SK-N-SH (cell line): Measurements from ENCODE around the gene MCAM. TPM values are rescaled to one million over a fixed set of nuclear protein-coding genes. Genes with fewer than 3 reads are reported as not detected.

Source experiments
- CTCF ChIA-PET: fragments of 300-600, 350-600 bp; formaldehyde crosslinking; extraction: SDS; loops from one replicate; lab custom pipeline; 2021; lab: Yijun Ruan, JAX
- POLR2A ChIA-PET: fragments of 350-600 bp; sonication (Branson Sonifier 250); formaldehyde crosslinking; extraction: SDS; loops from one replicate; lab custom pipeline; 2020; ENCODE audit warnings: antibody characterized with exemption, inconsistent platforms; lab: Yijun Ruan, JAX
- DNase-seq: peaks from one replicate; pipeline ENCODE4 v3.0.0; 2012
- H2AFZ ChIP-seq: fragments of 200-600 bp; sonication (generic); 2 replicates; pipeline ENCODE4 v1.8.1; 2016; ENCODE audit warnings: antibody characterized with exemption, mild to moderate bottlenecking, low read depth
- H3F3A ChIP-seq: fragments of 200-600 bp; sonication (generic); replicated peaks from 2 replicates; pipeline ENCODE3; 2016; ENCODE audit warnings: antibody characterized with exemption, mild to moderate bottlenecking; ENCODE audit not compliant: insufficient read depth
- H3K27ac ChIP-seq, 2 experiments: fragments of 200-500 bp in 1 of 2; fragments of 200-600 bp in 1 of 2; sonication (Bioruptor generic) in 1 of 2; sonication (generic), shearing (Covaris generic) in 1 of 2; 2 replicates each; pipeline versions ENCODE4 v1.5.1 to v1.6.1; 2014 to 2016; ENCODE audit warnings: low read depth in 2 of 2, inconsistent platforms in 1 of 2, low read length in 1 of 2, mild to moderate bottlenecking in 1 of 2, mixed read lengths in 1 of 2
- H3K27me3 ChIP-seq: fragments of 200-600 bp; sonication (generic), shearing (Covaris generic); 2 replicates; pipeline ENCODE4 v1.6.1; 2016; ENCODE audit warnings: mixed run types; ENCODE audit not compliant: insufficient read depth
- H3K36me3 ChIP-seq, 2 experiments: fragments of 200-500 bp in 1 of 2; fragments of 200-600 bp in 1 of 2; sonication (Bioruptor generic) in 1 of 2; sonication (generic) in 1 of 2; replicated peaks in 1 of 2; 2 replicates each; pipeline versions ENCODE3 to v1.5.1; 2014 to 2016; ENCODE audit warnings: low read length in 1 of 2, mild to moderate bottlenecking in 1 of 2; ENCODE audit not compliant: insufficient read depth in 2 of 2, control insufficient read depth in 1 of 2
- H3K4me1 ChIP-seq, 2 experiments: fragments of 200-500 bp in 1 of 2; fragments of 200-600 bp in 1 of 2; sonication (Bioruptor generic) in 1 of 2; sonication (generic), shearing (Covaris generic) in 1 of 2; 2 replicates each; pipeline versions ENCODE4 v1.5.1 to v1.6.1; 2014 to 2016; ENCODE audit warnings: low read depth in 1 of 2, low read length in 1 of 2, mixed run types in 1 of 2; ENCODE audit not compliant: insufficient read depth in 2 of 2, control insufficient read depth in 1 of 2
- H3K4me2 ChIP-seq: fragments of 200-600 bp; sonication (generic), shearing (Covaris generic); 2 replicates; pipeline ENCODE4 v1.6.1; 2017; ENCODE audit warnings: mixed run types
- H3K4me3 ChIP-seq, 2 experiments: fragments of 200-500 bp in 1 of 2; fragments of 200-600 bp in 1 of 2; sonication (Bioruptor generic) in 1 of 2; sonication (generic), shearing (Covaris generic) in 1 of 2; 2 replicates each; pipeline versions ENCODE4 v1.5.1 to v1.8.1; 2014 to 2016; ENCODE audit warnings: low read depth in 2 of 2, inconsistent platforms in 1 of 2, low read length in 1 of 2, mild to moderate bottlenecking in 1 of 2, mixed read lengths in 1 of 2, moderate library complexity in 1 of 2
- H3K79me2 ChIP-seq: fragments of 200-600 bp; sonication (generic); 2 replicates; pipeline ENCODE4 v1.8.1; 2017; ENCODE audit warnings: mild to moderate bottlenecking; ENCODE audit not compliant: insufficient read depth
- H3K9ac ChIP-seq: fragments of 200-600 bp; sonication (generic); 2 replicates; pipeline ENCODE4 v1.6.1; 2017; ENCODE audit warnings: mixed run types
- H3K9me2 ChIP-seq: fragments of 200-600 bp; sonication (generic); 2 replicates; pipeline ENCODE4 v1.6.1; 2017; ENCODE audit warnings: mixed run types
- H3K9me3 ChIP-seq: fragments of 200-600 bp; sonication (generic); 2 replicates; pipeline ENCODE4 v1.6.1; 2017; ENCODE audit warnings: mixed run types, mild to moderate bottlenecking, moderate library complexity
- H4K20me1 ChIP-seq: fragments of 200-600 bp; sonication (generic); 2 replicates; pipeline ENCODE4 v1.6.1; 2017; ENCODE audit warnings: mild to moderate bottlenecking, mixed run types; ENCODE audit not compliant: insufficient read depth
- CHD2 ChIP-seq: fragments of 150-350 bp; IDR thresholded peaks from 2 replicates; pipeline ENCODE4 v1.6.1; 2018; ENCODE audit warnings: low read length; ENCODE audit not compliant: partially characterized antibody
- ELF1 ChIP-seq: IDR thresholded peaks from 2 replicates; pipeline ENCODE4 v1.4.0; 2012
- EZH2phosphoT487 ChIP-seq: fragments of 200-600 bp; sonication (generic); IDR thresholded peaks from 2 replicates; pipeline ENCODE4 v1.6.1; 2017; ENCODE audit warnings: low read depth, mixed run types, mild to moderate bottlenecking, antibody characterized with exemption, moderate library complexity, borderline replicate concordance
- FOSL2 ChIP-seq: IDR thresholded peaks from 2 replicates; pipeline ENCODE4 v1.4.0; 2012; ENCODE audit warnings: low read depth, mild to moderate bottlenecking, moderate library complexity, borderline replicate concordance
- FOXJ3 ChIP-seq: sonication (generic); formaldehyde crosslinking; IDR thresholded peaks from 2 replicates; pipeline ENCODE4 v1.5.1; 2020; ENCODE audit warnings: mild to moderate bottlenecking, missing genetic modification reagents
- GABPA ChIP-seq: IDR thresholded peaks from 2 replicates; pipeline ENCODE4 v1.4.0; 2012; ENCODE audit warnings: low read depth, mild to moderate bottlenecking
- GATA2 ChIP-seq: sonication (generic); formaldehyde crosslinking; IDR thresholded peaks from 2 replicates; pipeline ENCODE4 v1.5.0; 2020; ENCODE audit warnings: mild to moderate bottlenecking, missing genetic modification reagents
- JUND ChIP-seq: IDR thresholded peaks from 2 replicates; pipeline ENCODE4 v1.4.0; 2012
- MEF2A ChIP-seq: IDR thresholded peaks from 2 replicates; pipeline ENCODE4 v1.4.0; 2012; ENCODE audit warnings: low read depth, borderline replicate concordance
- MXI1 ChIP-seq: IDR thresholded peaks from 2 replicates; pipeline ENCODE4 v1.6.1; 2012; ENCODE audit warnings: mild to moderate bottlenecking, low read depth, low read length, improper control_type of control experiment
- RFX5 ChIP-seq: IDR thresholded peaks from 2 replicates; pipeline ENCODE4 v1.6.1; 2012; ENCODE audit warnings: mild to moderate bottlenecking, improper control_type of control experiment, low read length
- SIN3A ChIP-seq: IDR thresholded peaks from 2 replicates; pipeline ENCODE4 v1.6.1; 2012; ENCODE audit warnings: low read depth, mild to moderate bottlenecking, low read length, moderate library complexity, borderline replicate concordance
- SMC3 ChIP-seq: IDR thresholded peaks from 2 replicates; pipeline ENCODE4 v1.6.1; 2012; ENCODE audit warnings: low read depth, low read length, improper control_type of control experiment
- TAF1 ChIP-seq: IDR thresholded peaks from 2 replicates; pipeline ENCODE4 v1.6.1; 2012; ENCODE audit warnings: low read depth, mild to moderate bottlenecking, low read length, moderate library complexity, borderline replicate concordance
- TEAD4 ChIP-seq: IDR thresholded peaks from 2 replicates; pipeline ENCODE4 v1.4.0; 2012; ENCODE audit warnings: mild to moderate bottlenecking, borderline replicate concordance; ENCODE audit not compliant: insufficient read depth
- WGBS: methylation state at CpG from one replicate; pipeline ENCODE4 v1.1.6; 2017; ENCODE audit warnings: low lambda C conversion rate; 5-methylcytosine and 5-hydroxymethylcytosine counted together
- polyA plus RNA-seq, 3 experiments: library from polyadenylated mRNA; depleted of rRNA; stranded (reverse); fragments of >200 nt; gene quantifications; 2 replicates each; pipeline ENCODE4 v1.2.3, GENCODE V29; 2012
- TF ChIP-seq, protein P1 (sequence below): fragments of 150-350 bp; IDR thresholded peaks from 2 replicates; pipeline ENCODE4 v1.6.1; 2017; ENCODE audit warnings: antibody characterized with exemption, low read length, low read depth, borderline replicate concordance
- TF ChIP-seq, protein P2 (sequence below): fragments of 150-350 bp; IDR thresholded peaks from 2 replicates; pipeline ENCODE4 v1.6.1; 2016; ENCODE audit warnings: mild to moderate bottlenecking, low read depth, low read length
- TF ChIP-seq, protein P3 (sequence below): IDR thresholded peaks from 2 replicates; pipeline ENCODE4 v1.4.0; 2012; ENCODE audit warnings: low read depth
- TF ChIP-seq, protein P4 (sequence below): IDR thresholded peaks from 2 replicates; pipeline ENCODE4 v1.4.0; 2012; ENCODE audit warnings: low read depth, borderline replicate concordance

Gene MCAM
- polyA plus RNA-seq, 1 of the 3 experiments (the other 2 are of a cell fraction), result 22.8 TPM

DNA sequence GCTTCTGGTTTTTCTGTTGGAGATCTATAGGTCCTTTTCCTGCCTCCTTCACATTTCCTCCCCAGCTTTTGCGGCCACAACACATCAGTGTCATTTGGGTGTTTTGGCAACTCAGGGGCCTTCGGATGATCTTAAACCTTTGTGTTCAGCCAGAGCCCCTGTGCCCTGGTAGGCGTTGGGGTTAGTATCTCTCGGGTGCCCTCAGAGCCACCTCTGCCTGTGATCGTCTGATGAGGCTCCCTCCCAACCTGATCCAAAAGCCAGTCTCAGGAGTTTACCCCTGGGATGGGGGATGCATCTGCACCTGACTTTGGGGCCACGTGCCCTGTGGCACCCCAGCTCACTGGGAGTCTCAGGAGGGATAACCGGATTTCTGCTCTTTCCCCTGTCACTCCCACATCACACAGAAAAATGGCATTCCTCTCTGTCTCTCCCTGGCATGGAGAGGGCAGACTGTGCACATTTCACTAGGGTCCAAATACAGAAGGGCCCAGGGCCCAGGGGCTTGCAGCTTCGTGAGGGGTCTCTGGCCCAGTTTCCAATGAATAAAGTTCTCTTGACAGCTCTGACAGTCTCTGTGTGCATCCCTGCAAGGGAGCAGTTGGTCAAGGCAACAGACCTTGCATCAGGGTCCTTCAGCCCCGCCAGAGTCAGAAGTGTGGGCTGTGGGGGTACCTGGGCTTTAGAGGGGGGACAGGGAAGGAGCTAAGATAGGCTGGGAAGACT lies 20.0 kb upstream of the MCAM start:
- DNase-seq, result no peak
- TF ChIP-seq TEAD4 (no peak), GABPA (no peak), MXI1 (no peak), FOXJ3 (CRISPR knock-in tag) (no peak), CHD2 (no peak)
- TF ChIP-seq, protein P1, sequence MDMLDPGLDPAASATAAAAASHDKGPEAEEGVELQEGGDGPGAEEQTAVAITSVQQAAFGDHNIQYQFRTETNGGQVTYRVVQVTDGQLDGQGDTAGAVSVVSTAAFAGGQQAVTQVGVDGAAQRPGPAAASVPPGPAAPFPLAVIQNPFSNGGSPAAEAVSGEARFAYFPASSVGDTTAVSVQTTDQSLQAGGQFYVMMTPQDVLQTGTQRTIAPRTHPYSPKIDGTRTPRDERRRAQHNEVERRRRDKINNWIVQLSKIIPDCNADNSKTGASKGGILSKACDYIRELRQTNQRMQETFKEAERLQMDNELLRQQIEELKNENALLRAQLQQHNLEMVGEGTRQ, result no peak
- Histone ChIP-seq H3K79me2 (peaks cover 31% of the 10 kb centered on the region), H3K9me3 (no peaks in the 10 kb centered on the region), H3K27me3 (no peaks in the 10 kb centered on the region), H3K4me1 (peaks cover 16 to 41% of the 10 kb centered on the region in 2 experiments; a peak in 3 of 4 replicates), H4K20me1 (no peaks in the 10 kb centered on the region), H3F3A (peaks cover 6% of the 10 kb centered on the region), H3K4me2 (peak overlapping the region; percentile 78), H2AFZ (no peak overlapping the region), H3K9me2 (no peaks in the 10 kb centered on the region), H3K4me3 (no peak overlapping the region), H3K27ac (peak overlapping the region in 1 of 2 experiments; percentile 62; a peak in 3 of 4 replicates), H3K36me3 (peaks cover 0 to 12% of the 10 kb centered on the region in 2 experiments), H3K9ac (no peak overlapping the region)
- ChIA-PET POLR2A (interaction anchor here (1.9 to 2.0 kb wide), 3 partner anchors 11 to 37 kb away, joined by 7 to 8 read pairs (median 8); no protein-coding TSS in a partner anchor), CTCF (interaction anchor here (1.7 to 8.6 kb wide), 17 partner anchors 11 to 280 kb away, joined by 4 to 191 read pairs (median 11); partner anchors contain the start of genes CBL, HYOU1, MCAM and MFRP)
- WGBS, result 96% methylated on average over 9 of the region's 9 CpGs

DNA sequence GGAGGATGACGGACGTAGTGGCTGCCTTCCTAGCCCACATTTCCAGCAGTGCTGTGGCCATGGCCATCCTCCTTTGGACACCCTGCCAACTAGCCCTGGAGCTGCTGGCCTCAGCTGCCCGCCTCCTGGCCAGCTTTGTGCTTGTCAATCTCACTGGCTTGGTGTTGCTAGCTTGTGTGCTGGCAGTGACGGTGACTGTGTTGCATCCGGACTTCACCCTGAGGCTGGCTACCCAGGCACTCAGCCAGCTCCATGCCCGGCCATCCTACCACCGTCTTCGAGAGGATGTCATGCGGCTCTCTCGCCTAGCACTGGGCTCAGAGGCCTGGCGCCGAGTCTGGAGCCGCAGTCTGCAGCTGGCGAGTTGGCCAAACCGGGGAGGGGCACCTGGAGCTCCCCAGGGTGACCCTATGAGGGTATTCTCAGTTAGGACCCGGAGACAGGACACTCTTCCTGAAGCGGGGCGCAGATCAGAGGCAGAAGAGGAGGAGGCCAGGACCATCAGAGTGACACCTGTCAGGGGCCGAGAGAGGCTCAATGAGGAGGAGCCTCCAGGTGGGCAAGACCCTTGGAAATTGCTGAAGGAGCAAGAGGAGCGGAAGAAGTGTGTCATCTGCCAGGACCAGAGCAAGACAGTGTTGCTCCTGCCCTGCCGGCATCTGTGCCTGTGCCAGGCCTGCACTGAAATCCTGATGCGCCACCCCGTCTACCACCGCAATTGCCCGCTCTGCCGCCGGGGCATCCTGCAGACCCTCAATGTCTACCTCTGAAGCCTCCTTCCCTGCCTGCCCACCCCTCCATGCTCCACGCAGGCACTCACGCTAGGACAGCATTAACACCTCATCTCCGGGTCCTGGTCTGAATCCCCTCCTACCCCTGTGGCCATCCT lies 19.0 kb upstream of the MCAM start:
- Histone ChIP-seq H3K9ac (no peak overlapping the region), H3K4me1 (peaks cover 16 to 41% of the 10 kb centered on the region in 2 experiments; a peak in 3 of 4 replicates), H3K9me3 (no peaks in the 10 kb centered on the region), H2AFZ (no peak overlapping the region), H3K27ac (no peak overlapping the region), H3K4me3 (peak overlapping the region; percentile 84 to 96), H3K36me3 (peaks cover 0 to 12% of the 10 kb centered on the region in 2 experiments), H3K9me2 (no peaks in the 10 kb centered on the region), H4K20me1 (no peaks in the 10 kb centered on the region), H3F3A (peaks cover 6% of the 10 kb centered on the region), H3K4me2 (peak overlapping the region; percentile 95), H3K27me3 (no peaks in the 10 kb centered on the region), H3K79me2 (peaks cover 31% of the 10 kb centered on the region)
- POLR2A ChIA-PET, result no interaction called here
- CTCF ChIA-PET, result interaction anchor here (0.8 to 5.2 kb wide), 6 partner anchors 8 to 191 kb away, joined by 3 to 45 read pairs (median 7); partner anchors contain the start of gene CBL
- no peak for DNase-seq
- no peak for TF ChIP-seq SIN3A
- TF ChIP-seq TAF1, result no peak
- no peak for TF ChIP-seq GATA2 (CRISPR knock-in tag)
- TF ChIP-seq FOXJ3 (CRISPR knock-in tag), result no peak
- TF ChIP-seq ELF1, result no peak
- TF ChIP-seq EZH2phosphoT487, result no peak
- no peak for TF ChIP-seq RFX5
- TF ChIP-seq FOSL2, result no peak
- TF ChIP-seq MEF2A, result no peak
- no peak for TF ChIP-seq SMC3
- no peak for TF ChIP-seq JUND
- TF ChIP-seq, protein P2, sequence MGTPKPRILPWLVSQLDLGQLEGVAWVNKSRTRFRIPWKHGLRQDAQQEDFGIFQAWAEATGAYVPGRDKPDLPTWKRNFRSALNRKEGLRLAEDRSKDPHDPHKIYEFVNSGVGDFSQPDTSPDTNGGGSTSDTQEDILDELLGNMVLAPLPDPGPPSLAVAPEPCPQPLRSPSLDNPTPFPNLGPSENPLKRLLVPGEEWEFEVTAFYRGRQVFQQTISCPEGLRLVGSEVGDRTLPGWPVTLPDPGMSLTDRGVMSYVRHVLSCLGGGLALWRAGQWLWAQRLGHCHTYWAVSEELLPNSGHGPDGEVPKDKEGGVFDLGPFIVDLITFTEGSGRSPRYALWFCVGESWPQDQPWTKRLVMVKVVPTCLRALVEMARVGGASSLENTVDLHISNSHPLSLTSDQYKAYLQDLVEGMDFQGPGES, result no peak
- TF ChIP-seq, protein P3, sequence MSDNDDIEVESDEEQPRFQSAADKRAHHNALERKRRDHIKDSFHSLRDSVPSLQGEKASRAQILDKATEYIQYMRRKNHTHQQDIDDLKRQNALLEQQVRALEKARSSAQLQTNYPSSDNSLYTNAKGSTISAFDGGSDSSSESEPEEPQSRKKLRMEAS, result no peak
- TF ChIP-seq, protein P4, sequence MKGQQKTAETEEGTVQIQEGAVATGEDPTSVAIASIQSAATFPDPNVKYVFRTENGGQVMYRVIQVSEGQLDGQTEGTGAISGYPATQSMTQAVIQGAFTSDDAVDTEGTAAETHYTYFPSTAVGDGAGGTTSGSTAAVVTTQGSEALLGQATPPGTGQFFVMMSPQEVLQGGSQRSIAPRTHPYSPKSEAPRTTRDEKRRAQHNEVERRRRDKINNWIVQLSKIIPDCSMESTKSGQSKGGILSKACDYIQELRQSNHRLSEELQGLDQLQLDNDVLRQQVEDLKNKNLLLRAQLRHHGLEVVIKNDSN, result no peak
- WGBS, result 89% methylated on average over 16 of the region's 30 CpGs
